GM19438 (cell line): Measurements from ENCODE around the gene CAST.

Source experiments
- ATAC-seq: cut with Tn5 transposase; IDR thresholded peaks from one replicate; pipeline ENCODE4 v1.9.1; 2021; ENCODE audit warnings: low read depth; ENCODE audit not compliant: unreplicated experiment

The CAST gene

DNA sequence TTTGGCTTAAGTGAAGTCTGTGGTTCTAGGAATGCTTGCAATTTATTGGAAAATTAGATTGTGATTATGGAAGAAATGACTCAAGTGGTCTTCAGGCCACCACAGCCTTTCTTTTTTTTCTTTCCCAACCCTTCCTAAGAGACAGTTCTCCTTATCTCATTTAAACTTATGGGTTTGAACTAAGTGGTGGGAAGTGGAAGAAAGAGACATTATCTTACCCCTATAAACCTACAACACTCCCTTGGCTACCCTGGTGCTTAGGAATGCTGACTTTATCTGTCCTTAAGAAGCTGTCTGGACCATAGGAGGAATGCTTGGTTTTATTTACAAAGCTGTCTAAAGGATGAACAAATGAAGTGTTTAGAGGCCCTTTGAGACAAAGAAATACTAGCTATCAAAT lies 150.7 kb downstream of the CAST start:
- no peak for ATAC-seq

DNA sequence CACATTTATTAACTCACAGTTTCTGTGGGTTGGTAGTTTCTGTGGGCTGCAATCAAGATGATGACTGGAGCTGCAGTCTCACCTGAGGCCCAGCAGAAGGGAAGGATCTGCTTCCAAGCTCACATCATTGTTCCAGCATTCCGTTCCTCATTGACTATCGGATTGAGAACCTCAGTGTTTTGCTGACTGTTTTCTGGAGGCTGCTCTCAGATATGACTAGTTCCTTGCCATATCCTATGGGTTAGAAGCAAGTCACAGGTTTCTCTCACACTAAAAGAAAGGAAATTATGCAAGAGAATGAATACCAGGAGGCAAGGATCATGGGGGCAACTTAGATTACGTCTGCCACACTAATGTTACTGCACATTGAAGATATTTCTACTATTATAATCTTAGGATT lies 151.9 kb downstream of the CAST start:
- ATAC-seq: no peak

DNA sequence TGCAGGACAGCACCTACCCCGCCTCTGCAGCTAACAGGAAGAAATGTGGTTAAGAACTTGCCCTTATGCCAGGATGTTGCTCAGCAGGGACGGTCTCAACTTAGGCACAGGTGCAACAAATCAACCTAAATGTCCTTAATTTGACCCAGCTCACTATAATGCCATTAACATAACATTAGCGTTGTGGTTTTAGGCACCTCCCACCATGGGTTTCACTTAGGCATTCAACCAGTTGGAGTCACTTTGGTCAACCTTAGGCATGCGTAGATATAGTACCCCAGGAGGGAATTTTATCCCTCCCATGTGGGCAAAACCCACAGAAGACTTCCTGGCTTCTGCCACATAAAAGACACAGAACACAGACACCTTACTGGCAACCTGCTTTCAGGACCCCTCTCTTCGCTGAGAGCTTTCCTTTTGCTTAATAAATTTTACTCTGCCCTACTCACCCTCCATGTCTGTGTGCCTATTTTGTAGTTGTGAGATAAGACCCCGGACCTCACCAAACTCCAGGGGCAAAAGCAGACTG lies 154.3 kb downstream of the CAST start:
- peak; percentile 89 for ATAC-seq

DNA sequence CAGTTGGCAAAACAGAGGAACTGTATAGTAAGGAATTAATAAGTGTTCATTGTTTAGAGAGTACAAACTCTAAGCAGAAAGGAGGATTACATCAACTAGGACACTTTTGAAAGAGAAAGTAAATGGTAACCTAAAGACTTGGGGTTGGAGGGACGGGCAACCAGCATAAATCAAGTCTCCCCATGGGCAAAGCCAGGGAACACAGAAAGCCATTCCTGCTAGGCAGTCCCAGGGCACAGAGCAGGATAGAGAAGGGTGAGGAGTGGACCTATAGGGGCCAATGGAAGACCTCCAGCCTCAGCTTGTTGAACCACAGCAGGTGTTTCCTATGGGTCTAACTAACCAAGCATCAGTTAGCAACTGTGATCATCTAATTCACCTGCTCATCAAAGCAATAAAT lies 154.8 kb downstream of the CAST start:
- peak; percentile 26 for ATAC-seq

DNA sequence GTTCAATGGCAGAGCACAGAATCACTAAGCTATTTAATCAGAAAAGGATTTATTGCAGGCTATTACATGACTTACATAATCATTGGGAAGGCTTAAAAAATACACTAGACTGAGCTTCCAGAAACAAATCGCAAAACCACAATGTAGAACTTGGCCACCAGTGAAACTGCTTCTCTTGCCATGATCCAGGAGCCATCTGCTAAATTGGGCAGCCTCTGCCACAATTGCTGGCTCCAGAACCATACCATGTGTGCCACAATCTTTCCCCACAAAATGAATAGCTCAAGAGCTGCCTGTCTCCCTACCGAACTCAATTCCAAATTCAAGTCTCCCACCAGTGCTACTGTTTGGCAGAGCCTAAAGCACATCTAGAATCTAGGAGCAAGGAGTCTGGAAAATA lies 155.3 kb downstream of the CAST start:
- no peak for ATAC-seq

DNA sequence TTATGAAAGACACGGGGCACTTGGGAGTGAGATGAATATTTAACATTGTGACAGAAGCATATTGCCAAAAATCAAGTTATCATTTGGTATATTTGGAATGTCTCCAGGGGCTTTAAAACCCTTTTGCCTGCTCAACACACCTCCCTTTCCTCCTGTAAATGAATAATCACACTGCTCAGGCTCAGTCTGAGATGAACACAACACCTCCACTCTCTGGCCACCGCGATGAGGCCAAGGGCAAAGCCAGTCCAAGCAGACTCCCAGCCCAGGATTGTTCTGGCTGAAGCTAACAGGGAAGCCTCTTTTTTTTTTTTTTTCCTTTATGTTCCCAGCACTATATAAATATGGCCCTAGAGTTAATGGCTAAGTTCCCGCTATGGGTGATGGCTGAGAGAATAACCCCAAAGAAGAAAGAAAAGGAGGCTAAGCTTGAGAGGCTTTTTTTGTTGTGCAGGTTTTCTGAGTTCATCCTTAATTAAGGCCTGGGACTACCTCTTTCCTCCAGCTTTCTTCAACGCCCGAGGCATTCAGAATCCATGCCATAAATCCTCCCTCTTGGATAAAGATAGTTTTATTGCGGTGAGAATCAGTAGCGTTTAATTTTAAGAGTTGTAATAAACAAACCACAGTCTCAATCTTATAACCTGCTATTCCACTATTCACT lies 156.1 kb downstream of the CAST start:
- ATAC-seq: no peak

DNA sequence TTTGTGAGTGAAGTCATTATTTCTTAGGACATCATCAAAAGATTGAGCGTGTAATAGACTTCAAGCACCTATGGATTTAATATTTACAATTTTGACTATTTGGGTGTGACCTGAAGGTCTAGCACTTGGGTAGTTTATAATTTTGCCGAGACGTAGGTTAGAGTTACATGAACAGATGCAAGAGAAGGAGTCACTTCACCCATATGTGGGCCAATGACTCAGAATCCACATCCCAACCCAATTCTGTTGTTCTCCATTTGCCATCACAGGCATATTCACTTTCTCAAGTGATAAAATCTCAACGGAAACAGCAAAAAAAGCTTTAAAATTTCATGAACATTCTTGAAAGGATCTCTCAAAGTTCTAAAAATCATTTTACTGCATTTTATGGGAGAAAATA lies 157.6 kb downstream of the CAST start:
- no peak for ATAC-seq

DNA sequence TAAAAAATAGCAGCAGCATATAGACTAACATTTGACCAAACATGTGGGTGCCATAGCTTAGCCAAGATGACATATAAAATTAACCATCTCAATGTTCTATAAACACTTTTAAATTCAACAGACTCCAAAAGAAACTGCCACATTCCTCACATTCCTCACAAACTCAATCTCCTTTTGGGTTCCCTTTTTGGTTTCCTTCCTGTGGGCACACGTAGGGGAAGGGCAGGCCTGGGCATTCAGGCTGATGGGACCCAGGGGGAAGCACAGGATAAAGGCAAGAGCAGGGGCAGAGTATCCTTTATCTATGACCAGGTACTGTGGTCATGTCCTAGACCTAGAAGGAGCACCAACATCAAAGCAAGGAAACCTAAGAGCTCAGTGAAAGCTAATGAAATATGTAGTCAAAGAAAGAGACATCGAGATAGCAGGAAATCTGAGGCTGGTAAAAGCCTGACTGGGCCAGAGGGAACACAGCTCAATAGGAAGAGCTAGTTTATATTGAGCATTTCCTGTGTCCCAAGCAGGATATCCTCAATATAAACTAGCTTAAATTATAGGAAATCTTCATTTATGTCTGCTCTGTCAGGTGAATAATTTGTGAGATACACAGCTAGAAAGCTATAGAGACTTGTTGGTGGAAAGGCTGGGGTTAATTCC lies 159.2 kb downstream of the CAST start:
- ATAC-seq: no peak

DNA sequence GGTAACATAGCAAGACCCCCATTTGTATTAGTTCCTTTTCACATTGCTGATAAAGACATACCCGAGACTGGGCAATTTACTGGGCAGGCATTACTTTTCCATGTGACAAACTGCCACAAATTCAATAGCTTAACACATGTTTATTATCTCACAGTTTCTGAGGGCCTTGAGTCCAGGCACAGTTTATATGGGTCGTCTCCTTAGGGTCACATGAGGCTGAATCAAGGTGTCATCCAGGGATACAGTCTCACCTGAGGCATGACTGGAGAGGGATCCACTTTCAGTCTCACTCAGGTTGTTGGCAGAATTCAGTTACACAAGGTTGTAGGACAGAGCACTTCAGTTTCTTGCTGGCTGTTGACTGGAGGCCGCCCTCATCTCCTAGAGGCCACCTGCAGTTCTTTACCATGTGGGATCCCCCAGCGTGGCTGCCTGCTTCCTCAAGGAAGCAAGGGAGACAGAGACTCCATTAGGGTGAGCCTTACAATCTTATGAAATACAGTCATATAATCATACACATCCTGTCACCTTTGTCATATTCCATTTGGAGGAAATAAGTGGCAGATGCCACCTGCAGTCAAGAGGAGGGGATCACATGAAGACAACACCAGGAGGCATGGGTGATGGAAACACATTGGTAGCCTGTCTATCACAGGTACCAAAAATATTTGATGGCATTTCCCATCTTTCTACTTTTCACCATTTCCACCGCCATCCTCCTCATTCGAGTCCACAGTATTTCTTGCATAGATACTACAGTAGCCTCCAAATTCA lies 160.7 kb downstream of the CAST start:
- ATAC-seq: no peak

DNA sequence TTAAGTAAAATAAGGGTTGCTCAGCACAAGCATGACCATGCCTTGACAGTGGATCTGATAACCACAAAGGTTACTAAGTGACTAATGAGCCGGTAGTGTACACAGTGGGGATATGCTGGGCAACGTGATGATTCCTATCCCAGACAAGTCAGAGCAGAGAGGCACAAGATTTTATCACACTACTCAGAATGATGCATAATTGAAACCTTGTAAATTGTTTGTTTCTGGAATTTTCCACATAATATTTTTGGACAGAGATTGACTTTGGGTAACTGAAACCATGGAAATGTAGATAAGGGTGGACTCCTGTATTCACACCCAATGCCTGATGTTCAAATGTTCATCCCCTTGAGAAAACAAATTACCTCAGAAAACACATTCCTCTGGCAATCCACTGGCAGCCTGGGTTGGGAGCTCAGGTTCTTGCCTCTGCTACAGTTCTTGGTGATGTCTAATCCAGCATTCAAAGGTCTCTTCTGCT lies 161.8 kb downstream of the CAST start:
- ATAC-seq: peak; percentile 94
